MM.1S (cell line): Measurements from ENCODE around the gene NMRK1.

ENCODE experiments used
- DNase-seq: peaks from one replicate; pipeline ENCODE4 v3.0.0-alpha.2; 2015
- H2AFZ ChIP-seq: fragments of 300-600 bp; sonication (generic); 2 replicates; pipeline ENCODE4 v1.6.0; 2016; ENCODE audit warnings: antibody characterized with exemption, low read length
- H3F3A ChIP-seq: fragments of 300-600 bp; sonication (generic); 2 replicates; pipeline ENCODE4 v1.6.1; 2016; ENCODE audit warnings: mild to moderate bottlenecking, antibody characterized with exemption, low read length, moderate library complexity, mixed read lengths; ENCODE audit not compliant: insufficient read depth
- H3K27ac ChIP-seq: fragments of 300-600 bp; sonication (generic); 2 replicates; pipeline ENCODE4 v1.5.1; 2016; ENCODE audit warnings: mild to moderate bottlenecking, low read length
- H3K27me3 ChIP-seq: fragments of 300-600 bp; sonication (generic); replicated peaks from 2 replicates; pipeline ENCODE4 v1.6.0; 2016; ENCODE audit warnings: low read length; ENCODE audit not compliant: insufficient read depth
- H3K36me3 ChIP-seq: fragments of 300-600 bp; sonication (generic); replicated peaks from 2 replicates; pipeline ENCODE4 v1.6.1; 2016; ENCODE audit warnings: mild to moderate bottlenecking, low read length, mixed read lengths; ENCODE audit not compliant: insufficient read depth
- H3K4me1 ChIP-seq: fragments of 300-600 bp; sonication (generic); 2 replicates; pipeline ENCODE4 v1.6.1; 2016; ENCODE audit warnings: low read length, mixed read lengths
- H3K4me2 ChIP-seq: fragments of 300-600 bp; sonication (generic); 2 replicates; pipeline ENCODE4 v1.6.0; 2016; ENCODE audit warnings: low read depth, low read length
- H3K4me3 ChIP-seq: fragments of 300-600 bp; sonication (generic); 2 replicates; pipeline ENCODE4 v1.5.1; 2016; ENCODE audit warnings: low read length, mixed read lengths
- H3K79me2 ChIP-seq: fragments of 300-600 bp; sonication (generic); 2 replicates; pipeline ENCODE4 v1.6.1; 2016; ENCODE audit warnings: mixed run types, low read length, mixed read lengths
- H3K9ac ChIP-seq: fragments of 300-600 bp; sonication (generic); 2 replicates; pipeline ENCODE4 v1.6.1; 2016; ENCODE audit warnings: low read length, mixed read lengths
- H3K9me2 ChIP-seq: fragments of 300-600 bp; sonication (generic); replicated peaks from 2 replicates; pipeline ENCODE4 v1.6.1; 2016; ENCODE audit warnings: mild to moderate bottlenecking, low read length, mixed read lengths; ENCODE audit not compliant: insufficient read depth
- H3K9me3 ChIP-seq: fragments of 300-600 bp; sonication (generic); replicated peaks from 2 replicates; pipeline ENCODE4 v1.6.1; 2016; ENCODE audit warnings: mild to moderate bottlenecking, low read length, mixed read lengths; ENCODE audit not compliant: insufficient read depth
- H4K20me1 ChIP-seq: fragments of 300-600 bp; sonication (generic); 2 replicates; pipeline ENCODE4 v1.6.1; 2016; ENCODE audit warnings: mild to moderate bottlenecking, low read length, moderate library complexity, mixed read lengths; ENCODE audit not compliant: insufficient read depth
- EZH2 ChIP-seq: fragments of 300-600 bp; sonication (generic); optimal IDR thresholded peaks from 2 replicates; pipeline ENCODE3; 2017; ENCODE audit warnings: low read depth, mild to moderate bottlenecking, antibody characterized with exemption, low read length, mixed read lengths
- EZH2phosphoT487 ChIP-seq: fragments of 300-600 bp; sonication (generic); IDR thresholded peaks from 2 replicates; pipeline ENCODE4 v1.6.1; 2018; ENCODE audit warnings: antibody characterized with exemption, low read length
- TF ChIP-seq, protein P1 (sequence below): fragments of 300-600 bp; sonication (generic); IDR thresholded peaks from 2 replicates; pipeline ENCODE4 v1.5.1; 2016; ENCODE audit warnings: antibody characterized with exemption, low read length, mixed read lengths

Gene NMRK1

GRCh38 chr9:75087824-75088645 is at the start of gene NMRK1, which contains the start of gene OSTF1:
NMRK1 (minus strand) TSS chr9:75088155; CDS start chr9:75083115, 5,040 bp downstream.
OSTF1 (plus strand) TSS chr9:75088514; CDS start chr9:75088693, 179 bp downstream.
- no peak for TF ChIP-seq EZH2phosphoT487
- no peak for TF ChIP-seq EZH2
- TF ChIP-seq, protein P1, sequence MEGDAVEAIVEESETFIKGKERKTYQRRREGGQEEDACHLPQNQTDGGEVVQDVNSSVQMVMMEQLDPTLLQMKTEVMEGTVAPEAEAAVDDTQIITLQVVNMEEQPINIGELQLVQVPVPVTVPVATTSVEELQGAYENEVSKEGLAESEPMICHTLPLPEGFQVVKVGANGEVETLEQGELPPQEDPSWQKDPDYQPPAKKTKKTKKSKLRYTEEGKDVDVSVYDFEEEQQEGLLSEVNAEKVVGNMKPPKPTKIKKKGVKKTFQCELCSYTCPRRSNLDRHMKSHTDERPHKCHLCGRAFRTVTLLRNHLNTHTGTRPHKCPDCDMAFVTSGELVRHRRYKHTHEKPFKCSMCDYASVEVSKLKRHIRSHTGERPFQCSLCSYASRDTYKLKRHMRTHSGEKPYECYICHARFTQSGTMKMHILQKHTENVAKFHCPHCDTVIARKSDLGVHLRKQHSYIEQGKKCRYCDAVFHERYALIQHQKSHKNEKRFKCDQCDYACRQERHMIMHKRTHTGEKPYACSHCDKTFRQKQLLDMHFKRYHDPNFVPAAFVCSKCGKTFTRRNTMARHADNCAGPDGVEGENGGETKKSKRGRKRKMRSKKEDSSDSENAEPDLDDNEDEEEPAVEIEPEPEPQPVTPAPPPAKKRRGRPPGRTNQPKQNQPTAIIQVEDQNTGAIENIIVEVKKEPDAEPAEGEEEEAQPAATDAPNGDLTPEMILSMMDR, result no peak
- Histone ChIP-seq H3K4me3 (peak within 1 kb of the TSS; percentile 88), H3K9me3 (no peaks in the 10 kb centered on the region), H3K9me2 (no peaks in the 10 kb centered on the region), H3K79me2 (peaks cover 68% of the 10 kb centered on the region), H3K27me3 (no peaks in the 10 kb centered on the region), H3K27ac (peak within 1 kb of the TSS; percentile 98), H3K9ac (peak within 1 kb of the TSS; percentile 99), H3K36me3 (no peaks in the 10 kb centered on the region), H3F3A (peaks cover 27% of the 10 kb centered on the region), H3K4me2 (peak within 1 kb of the TSS; percentile 90), H3K4me1 (peaks cover 20% of the 10 kb centered on the region), H4K20me1 (no peaks in the 10 kb centered on the region), H2AFZ (peak within 1 kb of the TSS; percentile 68)
- peak; percentile 97 for DNase-seq

DNA sequence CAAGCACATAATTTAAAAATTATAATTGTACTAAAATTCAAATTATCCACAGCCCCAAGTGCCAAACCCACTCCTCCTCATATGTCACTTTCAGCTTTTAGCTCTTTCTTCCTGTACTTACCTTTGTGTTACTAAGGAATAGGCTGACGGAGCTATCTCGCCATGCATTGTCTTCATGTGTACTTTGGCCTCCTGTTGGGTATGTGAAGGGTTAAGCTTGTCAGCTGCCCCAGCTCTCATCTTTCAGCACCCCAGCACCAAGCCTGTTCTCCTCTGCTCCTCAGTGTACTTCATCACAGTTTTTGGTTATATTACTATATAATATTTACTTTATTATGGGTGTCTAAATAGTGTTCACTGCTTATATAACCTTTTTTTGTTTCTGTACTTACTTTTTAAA is 46.5 kb upstream of the NMRK1 start:
- Histone ChIP-seq H3K9ac (no peak overlapping the region), H4K20me1 (peaks cover 5% of the 10 kb centered on the region; the same call in 1 of the 2 replicates), H3K9me2 (no peaks in the 10 kb centered on the region), H3F3A (no peaks in the 10 kb centered on the region), H3K27me3 (no peaks in the 10 kb centered on the region), H3K79me2 (no peaks in the 10 kb centered on the region), H3K27ac (no peak overlapping the region), H3K4me2 (no peak overlapping the region), H3K9me3 (no peaks in the 10 kb centered on the region), H3K36me3 (no peaks in the 10 kb centered on the region; the same call in 1 of the 2 replicates), H2AFZ (no peak overlapping the region), H3K4me1 (no peaks in the 10 kb centered on the region), H3K4me3 (no peak overlapping the region)
- no peak for TF ChIP-seq EZH2phosphoT487
- TF ChIP-seq, protein P1, result no peak
- TF ChIP-seq EZH2, result no peak
- no peak for DNase-seq

DNA sequence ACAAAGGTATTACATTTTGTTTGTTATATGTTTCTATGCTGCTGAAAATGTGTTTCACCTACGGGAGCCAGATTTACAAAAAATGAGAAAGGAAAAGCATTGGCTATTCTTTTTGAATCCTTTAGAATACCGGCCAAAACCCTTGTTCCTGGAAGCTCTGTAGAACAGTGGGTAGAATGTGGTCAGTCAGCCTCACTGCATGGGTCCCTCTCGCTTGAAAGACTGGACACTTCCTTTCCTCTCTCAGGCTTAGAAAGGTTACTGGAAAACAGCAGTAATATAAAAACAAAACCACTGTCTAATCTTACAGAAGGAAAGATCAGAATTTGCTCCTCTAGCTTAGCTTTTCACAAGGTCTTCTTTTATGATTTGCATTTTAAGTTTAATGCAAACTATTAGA is 45.4 kb upstream of the NMRK1 start:
- DNase-seq, result no peak
- Histone ChIP-seq H3K27ac (no peak overlapping the region), H3K9ac (no peak overlapping the region), H3K27me3 (no peaks in the 10 kb centered on the region), H3F3A (no peaks in the 10 kb centered on the region), H4K20me1 (peaks cover 5% of the 10 kb centered on the region; the same call in 1 of the 2 replicates), H3K9me3 (no peaks in the 10 kb centered on the region), H3K79me2 (no peaks in the 10 kb centered on the region), H3K4me2 (no peak overlapping the region), H3K4me3 (no peak overlapping the region), H2AFZ (no peak overlapping the region), H3K9me2 (no peaks in the 10 kb centered on the region), H3K36me3 (no peaks in the 10 kb centered on the region; the same call in 1 of the 2 replicates), H3K4me1 (no peaks in the 10 kb centered on the region)
- TF ChIP-seq, protein P1, result no peak
- no peak for TF ChIP-seq EZH2
- no peak for TF ChIP-seq EZH2phosphoT487
